ENCODE data around the gene NDUFB11. TPM values are rescaled to one million over a fixed set of nuclear protein-coding genes. Genes with fewer than 3 reads are reported as not detected.
A peak's percentile ranks its signal among the peaks of the same experiment; 100 is the strongest.

Gene NDUFB11
- total and polyA plus RNA-seq, 9 of the 15 experiments (the other 6 are each of a cell fraction or from before 2014, with no cell fraction given), result 20.9 to 269 (median 86.8) TPM

DNA sequence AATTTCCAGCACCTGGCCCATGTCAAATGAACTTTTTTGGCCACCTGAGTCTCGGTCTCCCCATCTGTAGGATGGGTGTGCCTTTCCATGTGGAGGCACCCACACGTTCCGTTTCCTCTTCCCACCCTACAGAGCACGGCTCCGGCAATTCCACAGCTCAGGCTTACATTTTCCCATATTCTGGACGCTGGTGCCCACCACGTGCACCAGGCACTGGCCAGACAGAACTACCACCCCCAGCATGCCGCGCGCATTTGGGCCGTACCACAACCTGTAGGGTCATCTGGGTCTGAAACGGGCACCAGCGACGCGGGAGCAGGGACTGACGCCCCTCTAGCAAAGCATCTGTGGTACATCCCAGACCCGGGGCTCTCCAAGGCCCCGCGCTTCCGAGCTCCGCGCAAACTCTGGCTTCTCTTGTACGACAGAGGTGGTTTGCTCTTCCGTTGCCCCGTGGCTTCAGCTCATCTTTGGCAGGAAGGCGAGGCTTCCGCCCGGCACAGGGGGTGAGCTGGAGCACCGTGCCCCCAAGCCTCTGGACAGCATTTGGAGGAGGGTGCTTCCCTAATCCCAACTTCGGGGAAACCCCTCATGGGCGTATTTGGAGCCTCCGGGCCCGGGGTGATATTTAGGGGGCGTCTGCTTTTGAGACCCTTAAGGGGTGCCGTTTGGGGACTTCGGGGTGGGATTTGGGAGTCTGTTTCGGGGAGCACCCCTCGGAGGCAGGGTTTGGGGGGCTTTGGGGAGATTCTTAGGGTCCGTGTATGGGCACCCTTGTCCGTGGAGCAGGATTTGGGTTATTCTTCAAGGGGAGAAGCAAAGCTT, 46.2 kb upstream of the NDUFB11 start (continued):
- TF ChIP-seq ETS2 (tag; IDR thresholded peaks at IDR 0.05; ENCODE audit: borderline replicate concordance, poor library complexity, severe bottlenecking), result no peak
- no peak for TF ChIP-seq HNRNPUL1 (IDR thresholded peaks at IDR 0.05; ENCODE audit: low read length)
- no peak for TF ChIP-seq KDM2B (CRISPR knock-in tag; IDR thresholded peaks at IDR 0.05)
- no peak for TF ChIP-seq POLR2AphosphoS5 (IDR thresholded peaks at IDR 0.05; ENCODE audit: control insufficient read depth, insufficient read depth, low read depth, low read length)
- no peak for TF ChIP-seq ZNF696 (CRISPR knock-in tag; conservative IDR thresholded peaks at IDR 0.05)
- no peak for TF ChIP-seq ZNF133 (CRISPR knock-in tag; IDR thresholded peaks at IDR 0.05)
- no peak for TF ChIP-seq POU5F1 (IDR thresholded peaks at IDR 0.05; ENCODE audit: borderline replicate concordance, low read depth, low read length, partially characterized antibody)
- TF ChIP-seq EWSR1 (IDR thresholded peaks at IDR 0.05; ENCODE audit: borderline replicate concordance, low read depth, partially characterized antibody), result no peak
- TF ChIP-seq, protein P1, sequence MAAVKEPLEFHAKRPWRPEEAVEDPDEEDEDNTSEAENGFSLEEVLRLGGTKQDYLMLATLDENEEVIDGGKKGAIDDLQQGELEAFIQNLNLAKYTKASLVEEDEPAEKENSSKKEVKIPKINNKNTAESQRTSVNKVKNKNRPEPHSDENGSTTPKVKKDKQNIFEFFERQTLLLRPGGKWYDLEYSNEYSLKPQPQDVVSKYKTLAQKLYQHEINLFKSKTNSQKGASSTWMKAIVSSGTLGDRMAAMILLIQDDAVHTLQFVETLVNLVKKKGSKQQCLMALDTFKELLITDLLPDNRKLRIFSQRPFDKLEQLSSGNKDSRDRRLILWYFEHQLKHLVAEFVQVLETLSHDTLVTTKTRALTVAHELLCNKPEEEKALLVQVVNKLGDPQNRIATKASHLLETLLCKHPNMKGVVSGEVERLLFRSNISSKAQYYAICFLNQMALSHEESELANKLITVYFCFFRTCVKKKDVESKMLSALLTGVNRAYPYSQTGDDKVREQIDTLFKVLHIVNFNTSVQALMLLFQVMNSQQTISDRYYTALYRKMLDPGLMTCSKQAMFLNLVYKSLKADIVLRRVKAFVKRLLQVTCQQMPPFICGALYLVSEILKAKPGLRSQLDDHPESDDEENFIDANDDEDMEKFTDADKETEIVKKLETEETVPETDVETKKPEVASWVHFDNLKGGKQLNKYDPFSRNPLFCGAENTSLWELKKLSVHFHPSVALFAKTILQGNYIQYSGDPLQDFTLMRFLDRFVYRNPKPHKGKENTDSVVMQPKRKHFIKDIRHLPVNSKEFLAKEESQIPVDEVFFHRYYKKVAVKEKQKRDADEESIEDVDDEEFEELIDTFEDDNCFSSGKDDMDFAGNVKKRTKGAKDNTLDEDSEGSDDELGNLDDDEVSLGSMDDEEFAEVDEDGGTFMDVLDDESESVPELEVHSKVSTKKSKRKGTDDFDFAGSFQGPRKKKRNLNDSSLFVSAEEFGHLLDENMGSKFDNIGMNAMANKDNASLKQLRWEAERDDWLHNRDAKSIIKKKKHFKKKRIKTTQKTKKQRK (IDR thresholded peaks at IDR 0.05; ENCODE audit: borderline replicate concordance, low read depth, low read length), result no peak
- TF ChIP-seq ETV1 (tag; conservative IDR thresholded peaks at IDR 0.05; ENCODE audit: low read depth), result no peak
- peak; percentile 52 for TF ChIP-seq TAF1 (IDR thresholded peaks at IDR 0.05; ENCODE audit: control insufficient read depth, extremely low read depth, insufficient read depth, low read length, severe bottlenecking)
- TF ChIP-seq HDAC8 (tag; IDR thresholded peaks at IDR 0.05), result no peak
- TF ChIP-seq RNF2 (IDR thresholded peaks at IDR 0.05), result peak; percentile 39; the same call in 1 of the 2 replicates
- no peak for TF ChIP-seq SLC30A9 (CRISPR knock-in tag; IDR thresholded peaks at IDR 0.05)
- TF ChIP-seq RHOXF2B (CRISPR knock-in tag; conservative IDR thresholded peaks at IDR 0.05), result no peak
- peak in 1 of 2 experiments; percentile 97; a peak in 2 of 4 replicates for TF ChIP-seq NONO (IDR thresholded peaks at IDR 0.05; ENCODE audit: low read depth in 2 of 2, low read length in 1 of 2)
- no peak for TF ChIP-seq TCF7 (IDR thresholded peaks at IDR 0.05; ENCODE audit: borderline replicate concordance)
- TF ChIP-seq IFI16 (CRISPR knock-in tag; IDR thresholded peaks at IDR 0.05), result no peak
- no peak for TF ChIP-seq KDM4B (IDR thresholded peaks at IDR 0.05; ENCODE audit: borderline replicate concordance in 2 of 2, low read depth in 1 of 2)
- TF ChIP-seq BMI1 (IDR thresholded peaks at IDR 0.05; ENCODE audit: low read length), result no peak
- TF ChIP-seq HDAC1 (IDR thresholded peaks at IDR 0.05), result no peak
